HEK293 (cell line): ENCODE measurements around the gene SH3PXD2B.

Experiments used
- BCL11A ChIP-seq: fragments of 450-650 bp; formaldehyde crosslinking; IDR thresholded peaks from 2 replicates; pipeline ENCODE4 v1.5.1; 2016; ENCODE audit warnings: low read depth, missing biosample characterization, missing genetic modification characterization
- GLIS1 ChIP-seq: fragments of 450-650 bp; formaldehyde crosslinking; IDR thresholded peaks from 2 replicates; pipeline ENCODE4 v1.5.1; 2016; ENCODE audit warnings: missing biosample characterization, missing genetic modification characterization
- KLF1 ChIP-seq: fragments of 450-650 bp; formaldehyde crosslinking; IDR thresholded peaks from 2 replicates; pipeline ENCODE4 v1.5.1; 2016; ENCODE audit warnings: missing biosample characterization, missing genetic modification characterization
- KLF8 ChIP-seq: fragments of 450-650 bp; formaldehyde crosslinking; IDR thresholded peaks from 2 replicates; pipeline ENCODE4 v1.5.1; 2016; ENCODE audit warnings: missing biosample characterization, missing genetic modification characterization
- MZF1 ChIP-seq: fragments of 450-650 bp; formaldehyde crosslinking; IDR thresholded peaks from 2 replicates; pipeline ENCODE4 v1.5.1; 2017; ENCODE audit warnings: missing biosample characterization, missing genetic modification characterization, borderline replicate concordance
- SCRT1 ChIP-seq: fragments of 450-650 bp; formaldehyde crosslinking; IDR thresholded peaks from 2 replicates; pipeline ENCODE4 v1.5.1; 2016; ENCODE audit warnings: missing biosample characterization, missing genetic modification characterization, borderline replicate concordance
- SETDB1 ChIP-seq: IDR thresholded peaks from one replicate; pipeline ENCODE4 v1.6.1; 2017; ENCODE audit warnings: mild to moderate bottlenecking, low read length, moderate library complexity, mixed read lengths; ENCODE audit not compliant: insufficient read length
- SP2 ChIP-seq: fragments of 450-650 bp; formaldehyde crosslinking; IDR thresholded peaks from 2 replicates; pipeline ENCODE4 v1.5.1; 2016; ENCODE audit warnings: missing biosample characterization, missing genetic modification characterization
- ZBTB1 ChIP-seq: fragments of 450-650 bp; formaldehyde crosslinking; IDR thresholded peaks from 2 replicates; pipeline ENCODE4 v1.5.1; 2016; ENCODE audit warnings: missing biosample characterization, missing genetic modification characterization
- ZBTB44 ChIP-seq: fragments of 450-650 bp; IDR thresholded peaks from 2 replicates; pipeline ENCODE4 v1.5.1; 2018; ENCODE audit warnings: missing biosample characterization, mild to moderate bottlenecking, missing genetic modification characterization
- ZBTB6 ChIP-seq: fragments of 450-650 bp; formaldehyde crosslinking; IDR thresholded peaks from 2 replicates; pipeline ENCODE4 v1.5.1; 2017; ENCODE audit warnings: missing biosample characterization, missing genetic modification characterization
- ZEB2 ChIP-seq: fragments of 450-650 bp; formaldehyde crosslinking; IDR thresholded peaks from 2 replicates; pipeline ENCODE4 v1.5.1; 2016; ENCODE audit warnings: missing biosample characterization, missing genetic modification characterization
- ZFP69B ChIP-seq: fragments of 450-650 bp; formaldehyde crosslinking; IDR thresholded peaks from 2 replicates; pipeline ENCODE4 v1.5.1; 2016; ENCODE audit warnings: missing biosample characterization, missing genetic modification characterization
- ZNF121 ChIP-seq: fragments of 450-650 bp; formaldehyde crosslinking; IDR thresholded peaks from 2 replicates; pipeline ENCODE4 v1.5.1; 2016; ENCODE audit warnings: missing biosample characterization, missing genetic modification characterization
- ZNF146 ChIP-seq: fragments of 450-650 bp; formaldehyde crosslinking; IDR thresholded peaks from 2 replicates; pipeline ENCODE4 v1.5.1; 2016; ENCODE audit warnings: missing biosample characterization, missing genetic modification characterization
- ZNF148 ChIP-seq: fragments of 450-650 bp; formaldehyde crosslinking; IDR thresholded peaks from 2 replicates; pipeline ENCODE4 v1.5.0; 2017; ENCODE audit warnings: missing biosample characterization, missing genetic modification characterization, borderline replicate concordance
- ZNF223 ChIP-seq: fragments of 450-650 bp; formaldehyde crosslinking; IDR thresholded peaks from 2 replicates; pipeline ENCODE4 v1.5.1; 2016; ENCODE audit warnings: missing biosample characterization, missing genetic modification characterization
- ZNF248 ChIP-seq: fragments of 450-650 bp; formaldehyde crosslinking; IDR thresholded peaks from 2 replicates; pipeline ENCODE4 v1.5.1; 2017; ENCODE audit warnings: missing biosample characterization, missing genetic modification characterization
- ZNF341 ChIP-seq: fragments of 450-650 bp; formaldehyde crosslinking; IDR thresholded peaks from 2 replicates; pipeline ENCODE4; 2016; ENCODE audit warnings: low read depth, missing biosample characterization, missing genetic modification characterization
- ZNF37A ChIP-seq: fragments of 450-650 bp; IDR thresholded peaks from 2 replicates; pipeline ENCODE4 v1.5.1; 2018; ENCODE audit warnings: missing biosample characterization, missing genetic modification characterization
- ZNF394 ChIP-seq: fragments of 450-650 bp; formaldehyde crosslinking; IDR thresholded peaks from 2 replicates; pipeline ENCODE4 v1.5.1; 2016; ENCODE audit warnings: missing biosample characterization, missing genetic modification characterization, mild to moderate bottlenecking, moderate library complexity, borderline replicate concordance
- ZNF404 ChIP-seq: fragments of 450-650 bp; formaldehyde crosslinking; IDR thresholded peaks from 2 replicates; pipeline ENCODE4 v1.5.1; 2017; ENCODE audit warnings: missing biosample characterization, missing genetic modification characterization
- ZNF416 ChIP-seq: fragments of 450-650 bp; formaldehyde crosslinking; IDR thresholded peaks from 2 replicates; pipeline ENCODE4 v1.5.1; 2016; ENCODE audit warnings: missing biosample characterization, missing genetic modification characterization
- ZNF426 ChIP-seq: fragments of 450-650 bp; formaldehyde crosslinking; IDR thresholded peaks from 2 replicates; pipeline ENCODE4 v1.5.1; 2017; ENCODE audit warnings: missing biosample characterization, missing genetic modification characterization, mild to moderate bottlenecking, inconsistent platforms, moderate library complexity
- ZNF530 ChIP-seq: fragments of 450-650 bp; formaldehyde crosslinking; IDR thresholded peaks from 2 replicates; pipeline ENCODE4 v1.5.1; 2016; ENCODE audit warnings: low read depth, missing biosample characterization, missing genetic modification characterization
- ZNF549 ChIP-seq: fragments of 450-650 bp; IDR thresholded peaks from 2 replicates; pipeline ENCODE4 v1.5.1; 2018; ENCODE audit warnings: missing biosample characterization, missing genetic modification characterization, mild to moderate bottlenecking, inconsistent platforms, moderate library complexity
- ZNF600 ChIP-seq: fragments of 450-650 bp; formaldehyde crosslinking; IDR thresholded peaks from 2 replicates; pipeline ENCODE4 v1.5.1; 2016; ENCODE audit warnings: missing biosample characterization, missing genetic modification characterization
- ZNF621 ChIP-seq: fragments of 450-650 bp; formaldehyde crosslinking; IDR thresholded peaks from 2 replicates; pipeline ENCODE4 v1.5.1; 2017; ENCODE audit warnings: missing biosample characterization, missing genetic modification characterization
- ZNF623 ChIP-seq: fragments of 450-650 bp; formaldehyde crosslinking; IDR thresholded peaks from 2 replicates; pipeline ENCODE4 v1.5.1; 2016; ENCODE audit warnings: missing biosample characterization, missing genetic modification characterization
- ZNF664 ChIP-seq: fragments of 450-650 bp; formaldehyde crosslinking; IDR thresholded peaks from 2 replicates; pipeline ENCODE4 v1.5.1; 2016; ENCODE audit warnings: missing biosample characterization, missing genetic modification characterization
- ZNF843 ChIP-seq: fragments of 450-650 bp; formaldehyde crosslinking; IDR thresholded peaks from 2 replicates; pipeline ENCODE4 v1.5.1; 2016; ENCODE audit warnings: missing biosample characterization, missing genetic modification characterization
- ZSCAN30 ChIP-seq: fragments of 450-650 bp; IDR thresholded peaks from 2 replicates; pipeline ENCODE4 v1.5.1; 2018; ENCODE audit warnings: missing biosample characterization, mild to moderate bottlenecking, missing genetic modification characterization, moderate library complexity
- TF ChIP-seq, protein P1 (sequence below): fragments of 450-650 bp; formaldehyde crosslinking; IDR thresholded peaks from 2 replicates; pipeline ENCODE4 v1.5.1; 2016; ENCODE audit warnings: missing biosample characterization, missing genetic modification characterization

The SH3PXD2B gene

GRCh38 chr5:172283020-172283861, 171.1 kb downstream of the SH3PXD2B start, which contains the start of gene UBTD2 (continued):
- TF ChIP-seq ZBTB44 (tag by site-specific recombination) (no peak), SP2 (tag by site-specific recombination) (peak; percentile 62), ZNF37A (tag by site-specific recombination) (no peak), ZNF530 (tag by site-specific recombination) (no peak), ZBTB1 (tag by site-specific recombination) (no peak), ZNF394 (tag by site-specific recombination) (no peak), ZNF146 (tag by site-specific recombination) (no peak), GLIS1 (tag by site-specific recombination) (peak; percentile 70), ZFP69B (tag by site-specific recombination) (peak; percentile 68), ZNF549 (tag by site-specific recombination) (no peak), KLF8 (tag by site-specific recombination) (peak; percentile 68; the same call in 1 of the 2 replicates), ZNF404 (tag by site-specific recombination) (no peak), ZSCAN30 (tag by site-specific recombination) (peak; percentile 91; the same call in 1 of the 2 replicates), MZF1 (peak; percentile 30; the same call in 1 of the 2 replicates), ZNF416 (tag by site-specific recombination) (no peak), ZNF248 (tag by site-specific recombination) (no peak), BCL11A (0 out of 2 replicates have a peak, but pooled peaks have one; percentile 36), ZNF843 (tag by site-specific recombination) (no peak), SETDB1 (no peak), ZNF621 (tag by site-specific recombination) (no peak), ZNF426 (no peak), ZBTB6 (tag by site-specific recombination) (peak; percentile 25; the same call in 1 of the 2 replicates), ZNF121 (tag by site-specific recombination) (no peak), ZNF664 (no peak), ZEB2 (tag by site-specific recombination) (peak; percentile 95), ZNF600 (tag by site-specific recombination) (peak; percentile 72; the same call in 1 of the 2 replicates), ZNF148 (tag by site-specific recombination) (no peak), SCRT1 (tag by site-specific recombination) (no peak), ZNF341 (tag by site-specific recombination) (peak; percentile 97), KLF1 (tag by site-specific recombination) (no peak; the same call in 1 of the 2 replicates), ZNF223 (tag by site-specific recombination) (no peak), ZNF623 (tag by site-specific recombination) (no peak)
- TF ChIP-seq, protein P1, sequence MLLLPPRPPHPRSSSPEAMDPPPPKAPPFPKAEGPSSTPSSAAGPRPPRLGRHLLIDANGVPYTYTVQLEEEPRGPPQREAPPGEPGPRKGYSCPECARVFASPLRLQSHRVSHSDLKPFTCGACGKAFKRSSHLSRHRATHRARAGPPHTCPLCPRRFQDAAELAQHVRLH (tag by site-specific recombination): peak; percentile 80
